ENCODE results near the gene AEN.

The AEN gene

DNA sequence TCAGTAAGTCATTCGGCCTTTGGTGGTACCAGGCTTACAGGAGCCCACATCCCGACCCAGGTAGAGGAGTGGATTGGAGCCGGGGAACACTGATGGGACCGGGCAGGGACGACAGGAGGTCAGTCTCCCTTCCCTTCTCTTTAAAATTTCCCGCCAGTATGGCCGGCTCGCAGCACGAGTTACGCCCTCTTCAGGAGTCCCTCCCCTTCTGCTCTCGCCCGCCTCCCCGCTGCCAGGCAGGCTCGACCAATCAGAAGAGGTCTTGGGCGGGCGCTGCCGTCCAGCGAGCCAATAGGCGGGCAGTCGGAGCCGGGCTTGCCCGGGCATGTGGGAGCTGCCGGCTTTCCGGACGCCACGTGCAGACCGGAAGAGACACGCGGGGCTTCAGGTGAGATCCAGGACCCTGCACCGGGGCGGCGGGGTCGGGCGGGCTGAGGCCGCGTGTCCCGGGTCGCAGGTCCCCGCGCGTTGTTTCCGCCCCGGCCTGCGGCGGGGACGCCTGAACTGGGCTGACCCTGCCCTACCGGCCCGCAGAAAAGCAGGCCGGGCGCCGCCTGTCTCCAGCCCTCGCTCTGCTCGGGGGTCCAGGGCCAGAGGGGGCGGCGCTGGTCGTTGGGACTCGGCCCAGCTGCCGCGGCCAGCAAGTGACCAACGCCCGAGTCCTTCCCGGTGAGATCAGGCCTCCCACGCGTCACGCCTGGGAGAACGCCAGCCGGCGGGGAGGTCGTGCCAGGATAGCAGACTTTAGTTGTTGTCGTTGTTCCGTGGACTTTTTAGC lies at the start of gene AEN:
Gene AEN (plus strand): TSS at position 346 of the 778 bp plus-strand sequence. CDS start 4,870 bp downstream, outside the sequence.
- peak; percentile 96 for DNase-seq (ENCODE audit: low read depth)

- no peak for DNase-seq (ENCODE audit: low read depth)
Measured at GRCh38 chr15:88571852-88572259, 49.3 kb upstream of the AEN start.

GRCh38 chr15:88574077-88574476 lies 47.1 kb upstream of the AEN start:
- DNase-seq (ENCODE audit: low read depth): no peak

GRCh38 chr15:88574655-88575054 lies 46.5 kb upstream of the AEN start:
- no peak for DNase-seq (ENCODE audit: low read depth)

DNA sequence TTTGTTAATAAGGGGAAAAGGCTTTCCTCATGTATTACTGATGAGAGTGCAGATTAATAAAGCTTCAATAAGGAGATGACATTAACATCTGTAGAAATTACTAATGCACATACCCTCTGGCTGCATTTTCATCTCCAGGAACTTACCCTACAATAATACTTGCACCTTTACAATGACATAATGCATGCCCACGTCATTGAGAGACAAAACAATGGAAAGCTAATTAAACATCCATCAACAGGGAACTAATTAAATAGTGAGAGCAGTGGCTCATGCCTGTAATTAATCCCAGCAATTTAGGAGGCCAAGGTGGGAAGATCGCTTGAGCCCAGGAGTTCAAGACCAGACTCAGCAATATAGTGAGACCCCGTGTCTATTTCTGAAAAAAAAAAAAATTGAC lies 41.8 kb upstream of the AEN start:
- no peak for DNase-seq (ENCODE audit: low read depth)

DNA sequence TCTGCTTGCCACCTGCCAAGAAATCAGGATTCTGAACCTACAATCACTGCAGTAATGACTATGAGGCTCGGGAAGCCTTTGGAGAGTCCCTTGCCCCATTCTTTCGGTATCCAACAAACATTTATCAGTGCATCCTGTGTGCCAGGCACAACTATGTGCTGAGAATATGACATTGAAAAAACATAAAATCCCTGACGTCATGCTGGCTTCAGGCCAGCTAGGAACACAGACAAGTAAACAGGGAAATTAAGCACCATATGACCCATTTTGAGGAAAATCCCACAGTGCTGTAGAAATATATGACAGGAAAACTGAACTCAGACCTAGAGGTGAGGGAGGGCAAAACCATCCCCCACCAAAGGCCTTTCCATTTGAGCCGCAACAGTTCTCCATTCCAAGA lies 40.6 kb upstream of the AEN start:
- no peak for DNase-seq (ENCODE audit: low read depth)

DNA sequence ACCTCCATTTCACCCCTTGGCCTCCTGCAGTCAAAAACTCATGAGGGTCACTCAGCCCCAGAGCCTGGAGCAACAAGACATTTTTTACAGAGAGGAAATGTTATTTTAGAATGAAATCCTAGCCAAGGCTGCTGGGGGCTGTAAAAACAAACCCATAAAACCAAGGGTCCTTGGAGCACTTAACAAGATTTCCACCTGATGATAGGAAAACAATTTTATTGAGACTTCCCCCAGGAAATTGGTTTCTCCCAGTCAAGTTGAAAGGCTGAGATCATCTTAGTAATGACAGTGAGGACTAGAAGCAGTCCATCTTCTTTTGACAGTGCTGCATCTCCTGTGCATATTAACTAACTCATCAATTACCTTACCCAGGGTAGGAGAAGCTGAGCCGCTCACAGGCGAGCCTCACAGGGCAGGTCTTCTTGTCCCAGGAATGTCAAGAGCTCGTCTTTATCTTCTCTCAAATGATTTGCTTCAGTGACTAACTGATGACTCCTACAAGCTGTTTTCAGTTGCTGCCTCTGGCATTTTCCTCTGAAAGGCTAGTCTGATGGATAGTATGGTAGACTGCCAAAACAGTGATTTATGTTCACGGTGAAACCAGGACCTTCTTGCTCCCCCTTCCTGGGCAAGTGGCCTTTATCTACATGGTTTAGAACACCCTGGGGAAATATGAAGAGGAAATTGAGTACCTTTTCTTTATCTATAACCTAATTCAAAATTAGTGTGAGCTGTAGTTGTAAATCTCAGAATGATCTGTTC lies 34.6 kb upstream of the AEN start:
- DNase-seq (ENCODE audit: low read depth): no peak

- DNase-seq (ENCODE audit: low read depth): no peak
Measured at GRCh38 chr15:88590759-88591158, 30.4 kb upstream of the AEN start.

GRCh38 chr15:88591384-88591783 lies 29.8 kb upstream of the AEN start:
- no peak for DNase-seq (ENCODE audit: low read depth)

DNA sequence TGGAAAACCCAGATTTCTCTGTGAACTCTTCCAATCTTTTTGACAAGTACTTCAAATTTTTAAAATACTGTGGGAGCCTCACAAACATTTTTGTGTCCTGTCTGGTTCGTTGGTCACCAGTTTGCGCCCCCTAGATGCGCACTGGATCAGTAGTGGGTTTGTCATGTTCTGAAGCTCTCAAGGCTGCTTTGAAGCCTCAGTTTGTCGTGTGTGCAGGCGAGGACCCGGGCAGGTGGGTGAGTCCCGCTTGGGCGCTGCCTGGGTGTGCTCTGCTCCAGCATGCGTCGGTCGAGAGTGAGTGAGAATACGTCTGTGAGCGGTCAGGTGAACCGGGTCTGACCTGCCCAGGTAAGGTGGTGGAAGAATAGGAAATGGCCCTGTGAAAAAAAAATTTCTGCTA lies 17.3 kb upstream of the AEN start:
- DNase-seq (ENCODE audit: low read depth): no peak

- DNase-seq (ENCODE audit: low read depth): no peak
Measured at GRCh38 chr15:88604381-88605188, 16.6 kb upstream of the AEN start.

GRCh38 chr15:88605189-88606069 lies 15.7 kb upstream of the AEN start:
- no peak for DNase-seq (ENCODE audit: low read depth)

DNA sequence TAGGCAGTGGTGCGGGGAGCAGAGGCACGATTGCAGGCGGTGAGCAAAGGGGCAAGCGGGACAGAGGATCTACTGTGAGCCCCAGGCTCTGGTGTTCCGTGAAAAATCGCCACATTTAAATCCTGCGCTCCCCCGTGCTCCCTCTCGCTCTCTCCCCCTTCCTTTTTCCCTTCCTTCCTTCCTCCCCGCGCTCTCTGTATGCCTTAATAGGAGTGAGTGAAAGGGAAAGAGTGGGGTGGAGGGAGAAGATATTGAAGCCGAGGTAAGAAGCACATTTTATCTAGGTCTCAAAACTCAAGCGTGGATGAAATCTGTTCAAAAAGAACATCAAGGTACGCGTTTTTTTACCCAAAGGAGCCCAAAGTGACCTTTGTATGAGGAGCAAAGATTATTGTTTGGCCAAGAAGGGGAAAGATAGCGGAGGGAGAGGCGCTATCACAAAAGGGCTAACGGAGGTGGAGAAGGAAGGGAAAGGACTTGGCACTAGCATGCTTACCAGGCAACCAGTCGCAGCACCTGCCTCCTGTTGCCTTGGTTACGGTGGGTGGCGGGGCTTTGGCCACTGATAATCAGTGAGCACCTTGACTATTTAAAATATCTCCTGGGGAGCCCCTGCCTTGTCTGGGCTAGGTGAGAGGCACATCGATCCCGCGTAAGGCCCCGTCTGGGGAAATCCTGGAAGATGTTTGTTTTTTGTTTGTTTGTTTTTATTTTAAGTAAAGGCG lies 14.9 kb upstream of the AEN start:
- DNase-seq (ENCODE audit: low read depth): no peak

- DNase-seq (ENCODE audit: low read depth): no peak
Measured at GRCh38 chr15:88607951-88608350, 13.2 kb upstream of the AEN start.

- no peak for DNase-seq (ENCODE audit: low read depth)
Measured at GRCh38 chr15:88608607-88609181, 12.4 kb upstream of the AEN start.

GRCh38 chr15:88609344-88610090 lies 11.6 kb upstream of the AEN start:
- DNase-seq (ENCODE audit: low read depth): no peak

DNA sequence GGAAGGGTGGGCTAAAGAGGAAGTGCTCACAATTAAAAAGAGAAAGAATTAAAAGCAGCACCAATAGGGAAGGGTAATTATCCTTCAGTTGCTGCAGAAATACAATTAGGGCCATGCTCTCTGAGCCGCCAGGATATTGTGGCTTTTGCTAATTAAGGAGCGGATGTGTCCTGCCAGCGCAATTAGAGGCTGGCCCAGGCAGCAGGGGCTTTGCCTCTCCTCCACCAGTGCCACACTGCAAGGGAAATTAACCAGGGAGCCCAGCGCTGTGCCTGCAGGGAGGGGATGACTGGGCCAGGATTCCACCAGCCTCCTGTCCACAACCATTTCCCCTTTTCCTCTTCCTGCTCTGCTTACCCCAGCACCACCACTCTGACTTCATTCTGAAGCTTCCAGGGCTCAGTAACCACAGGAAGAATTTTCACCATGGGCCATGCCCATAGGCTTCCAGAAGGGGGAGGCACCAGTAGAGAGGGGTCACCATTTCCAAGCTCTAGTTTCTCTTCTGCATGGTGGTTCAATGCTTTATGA lies 10.4 kb upstream of the AEN start:
- no peak for DNase-seq (ENCODE audit: low read depth)

GRCh38 chr15:88612186-88612796 lies 8.8 kb upstream of the AEN start:
- DNase-seq (ENCODE audit: low read depth): no peak
